NCI-H187 (cell line): Measurements from ENCODE around the gene GRAMD1C.
A peak's percentile ranks its signal among the peaks of the same experiment; 100 is the strongest.
"Not testable (repeated sequence)": the region's sequence is repeated elsewhere in the genome, so short reads cannot be mapped to it uniquely, and the experiment has no call there.

Experiments used
- DNase-seq, 2 experiments: peaks; one replicate each; lab custom pipeline; 2025; lab: John Stamatoyannopoulos, UW

The GRAMD1C gene

DNA sequence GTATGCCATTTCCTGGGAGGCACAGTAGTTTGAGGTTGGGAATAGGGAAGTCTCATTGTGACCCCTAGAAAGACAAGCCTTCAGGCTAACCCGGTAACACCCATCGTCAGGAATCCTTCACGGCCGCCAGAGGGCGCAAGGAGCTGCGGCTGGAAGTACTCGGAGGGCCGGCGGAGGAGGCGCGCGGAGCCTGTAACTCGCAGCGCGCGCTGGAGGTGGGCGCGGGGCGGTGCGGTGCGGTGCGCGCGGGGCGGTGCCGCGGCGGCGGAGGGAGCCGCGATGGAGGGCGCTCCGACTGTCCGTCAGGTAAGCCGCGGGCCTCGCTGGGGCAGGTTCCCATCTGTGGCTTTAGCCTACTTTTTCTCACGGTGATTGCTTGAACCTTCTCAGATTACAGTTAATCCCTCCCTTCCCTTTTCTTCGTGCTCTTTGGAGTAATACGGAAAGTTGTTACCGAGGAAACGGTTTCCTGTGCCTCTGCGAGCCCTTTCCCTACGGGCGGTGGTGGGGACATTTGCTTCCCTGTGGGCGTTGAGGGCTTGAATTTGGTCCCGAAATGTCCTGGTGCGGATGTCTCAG, at the start of gene GRAMD1C:
TSS of gene GRAMD1C (plus strand) at position 158 of the 579 bp plus-strand sequence. CDS start at position 280, 122 bp downstream.
- peak; percentile 18 to 65 for DNase-seq

- no peak for DNase-seq
Measured at GRCh38 chr3:113791381-113791780, 47.2 kb upstream of the GRAMD1C start.

DNA sequence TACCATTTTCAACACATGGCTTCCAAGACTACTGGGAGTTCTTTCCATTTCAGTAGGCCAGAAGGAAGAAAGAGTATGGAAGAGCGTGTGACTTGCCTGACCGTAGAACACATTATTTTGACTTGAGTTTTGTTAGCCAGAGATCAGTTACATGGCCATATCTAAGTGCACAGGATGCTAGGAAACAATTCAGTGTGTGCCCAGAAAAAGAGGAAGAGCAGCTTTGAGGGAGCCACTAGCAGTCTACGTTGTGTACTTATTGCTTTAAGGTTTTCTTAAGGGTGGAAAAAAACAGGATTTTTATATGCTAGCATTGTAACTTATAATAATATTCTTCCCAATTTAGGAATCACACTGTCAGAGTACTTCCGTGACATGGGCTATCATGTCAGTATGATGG, 44.1 kb upstream of the GRAMD1C start:
- DNase-seq: no peak

DNA sequence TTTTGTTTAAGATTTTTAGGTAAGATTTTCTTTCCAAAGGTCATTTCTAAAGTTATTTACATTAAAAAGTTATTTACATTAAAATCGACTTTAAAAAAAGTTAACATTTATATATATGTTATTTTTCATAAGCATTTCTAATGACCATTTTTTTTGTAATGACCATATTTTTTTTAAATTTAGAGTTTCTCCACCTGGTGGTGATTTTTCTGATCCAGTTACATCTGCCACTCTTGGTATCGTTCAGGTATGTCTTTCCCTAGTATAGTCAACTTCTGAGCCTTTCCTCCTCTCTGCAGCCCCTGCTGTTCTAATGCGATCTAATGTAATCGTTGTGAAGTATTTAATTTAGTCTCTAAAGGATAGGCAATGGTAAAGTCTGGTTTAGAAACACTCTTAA, 42.9 kb upstream of the GRAMD1C start:
- DNase-seq: no peak

DNA sequence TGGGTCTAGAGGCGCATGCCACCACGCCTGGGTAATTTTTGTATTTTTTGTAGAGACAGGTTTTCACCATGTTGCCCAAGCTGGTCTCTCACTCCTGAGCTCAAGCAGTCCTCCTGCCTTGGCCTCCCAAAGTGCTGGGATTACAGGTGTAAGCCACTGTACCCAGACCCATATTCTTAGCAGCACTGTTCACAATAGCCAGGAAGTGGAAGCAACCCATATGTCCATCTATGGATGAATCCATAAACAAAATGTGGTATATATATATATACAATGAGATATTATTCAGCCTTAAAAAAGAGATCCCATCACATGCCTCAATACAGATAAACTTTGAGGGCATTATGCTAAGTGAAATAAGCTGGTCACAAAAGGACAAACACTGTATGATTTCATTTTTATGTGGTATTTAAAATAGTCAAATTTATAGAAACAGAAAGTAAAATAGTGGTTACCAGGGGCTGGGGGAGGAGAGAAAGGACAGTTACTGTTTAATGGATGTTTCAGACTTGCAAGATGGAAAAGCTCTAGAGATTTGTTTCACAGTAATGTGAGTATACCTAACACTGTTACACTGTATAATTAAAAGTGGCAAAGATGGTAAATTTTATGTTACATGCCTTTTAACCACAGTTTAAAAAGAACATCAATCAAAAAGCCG, 35.7 kb upstream of the GRAMD1C start:
- no peak for DNase-seq

- DNase-seq: no peak
Measured at GRCh38 chr3:113804661-113805060, 33.9 kb upstream of the GRAMD1C start.

- no peak for DNase-seq
Measured at GRCh38 chr3:113805249-113805648, 33.3 kb upstream of the GRAMD1C start.

DNA sequence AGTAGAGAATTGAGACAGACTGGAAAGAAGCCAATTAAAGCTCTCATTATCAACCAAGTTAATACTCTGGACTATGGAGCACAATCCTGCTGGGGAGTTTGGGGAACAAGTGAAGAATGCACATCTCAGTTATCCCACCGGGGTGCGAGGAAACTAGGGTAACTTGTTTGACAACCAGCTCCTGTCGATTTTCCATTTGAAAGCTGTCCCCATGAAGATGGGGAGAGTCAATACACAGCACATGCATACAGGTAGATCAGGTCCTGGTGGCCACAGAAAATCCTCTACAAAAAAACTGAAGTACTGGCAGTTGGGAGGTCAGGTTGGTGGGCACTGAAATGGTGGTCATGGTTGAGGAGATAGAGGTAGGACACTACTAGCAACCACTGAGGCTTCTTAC, 25.7 kb upstream of the GRAMD1C start:
- DNase-seq: no peak

GRCh38 chr3:113819866-113820265, 18.7 kb upstream of the GRAMD1C start:
- no peak for DNase-seq

DNA sequence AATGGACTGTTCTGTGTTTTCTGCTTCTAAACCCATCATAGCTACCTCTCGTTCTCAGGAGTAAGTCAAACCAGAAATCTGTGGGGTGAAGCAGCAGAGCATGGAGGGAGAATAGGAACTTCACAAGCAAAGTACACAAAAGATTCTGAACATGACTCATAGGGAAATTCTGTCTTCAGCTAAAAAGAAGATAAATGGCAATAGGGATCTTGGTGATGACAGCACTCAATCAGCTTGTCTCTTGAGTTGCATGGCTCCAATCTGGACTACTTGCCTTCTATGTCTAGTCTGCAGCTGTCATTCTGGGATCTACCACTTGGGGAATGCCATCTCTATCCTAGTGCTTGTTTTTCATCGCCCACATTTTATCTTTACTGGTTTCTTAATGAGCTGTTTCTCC, 13.5 kb upstream of the GRAMD1C start:
- no peak for DNase-seq

GRCh38 chr3:113828600-113828999, 10.0 kb upstream of the GRAMD1C start:
- DNase-seq: no peak

DNA sequence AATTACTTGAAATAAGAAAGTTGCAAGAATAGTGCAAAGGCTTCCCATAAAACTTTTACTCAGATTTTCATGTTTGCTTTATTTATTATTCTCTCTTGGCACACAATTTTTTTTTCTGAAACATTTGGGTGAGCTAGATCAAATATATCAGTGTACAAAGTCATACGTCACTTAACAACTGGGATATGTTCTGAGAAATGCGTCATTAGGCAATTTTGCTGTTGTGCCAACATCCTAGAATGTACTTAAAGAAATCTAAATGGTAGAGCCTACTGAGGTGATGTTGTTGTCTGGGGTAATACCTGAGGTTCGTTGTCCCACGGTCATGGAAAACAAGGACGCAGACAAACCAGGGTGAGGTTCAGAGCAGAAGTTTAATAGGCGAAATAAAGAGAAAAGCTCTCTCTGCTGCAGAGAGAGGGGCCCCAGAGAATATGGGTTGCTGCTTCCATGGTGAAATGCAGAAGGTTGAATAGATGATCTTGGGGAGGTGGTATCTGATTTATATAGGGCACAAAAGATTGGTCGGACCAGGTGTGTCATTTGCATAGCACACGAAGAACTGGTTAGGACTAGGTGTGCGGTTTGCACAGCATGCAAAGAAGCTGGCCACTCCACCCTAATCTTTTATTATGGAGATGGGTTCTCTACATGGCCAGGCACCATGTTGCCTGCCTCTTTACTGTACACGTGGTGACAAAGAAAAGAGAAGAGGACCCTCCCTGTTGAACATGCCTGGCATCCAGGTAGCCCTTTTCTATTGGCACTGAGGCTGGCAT, 8.8 kb upstream of the GRAMD1C start:
- no peak for DNase-seq

DNA sequence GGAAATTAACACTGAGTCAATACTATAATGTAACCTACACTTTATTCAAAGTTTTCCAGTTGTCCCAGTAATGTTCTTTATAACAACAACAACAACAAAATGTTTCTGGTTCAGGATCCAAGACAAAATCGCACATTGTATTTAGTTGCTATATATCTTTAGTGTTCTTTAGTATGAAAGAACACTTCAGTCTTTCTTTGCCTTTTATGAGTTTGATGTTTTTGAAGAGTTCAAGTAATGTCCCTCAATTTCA, 7.6 kb upstream of the GRAMD1C start:
- DNase-seq: no peak

GRCh38 chr3:113832477-113833164, 6.0 kb upstream of the GRAMD1C start:
- DNase-seq: no peak

GRCh38 chr3:113834983-113835382, 3.6 kb upstream of the GRAMD1C start:
- DNase-seq: no peak

DNA sequence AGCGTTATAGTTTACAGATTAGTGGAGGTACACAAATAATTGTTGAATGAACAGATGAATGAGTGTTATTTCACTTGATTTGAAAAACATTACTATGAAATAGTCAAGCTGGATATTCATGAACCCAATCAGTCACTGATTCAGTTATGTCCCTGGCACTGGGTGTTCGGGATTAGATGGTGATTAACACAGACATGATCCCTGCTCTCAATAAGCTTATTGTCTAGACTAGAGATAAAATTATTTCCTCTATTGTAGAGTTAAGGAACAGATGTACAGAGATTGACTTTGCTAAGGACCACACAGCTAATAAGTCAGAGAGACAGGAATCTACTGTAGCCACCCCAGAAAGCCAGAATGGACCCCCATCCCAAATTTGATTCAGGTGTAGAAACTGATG, 963 bp downstream of the GRAMD1C start:
- DNase-seq: no peak

- no peak for DNase-seq
Measured at GRCh38 chr3:113844622-113845222, 6.1 kb downstream of the GRAMD1C start.

GRCh38 chr3:113847247-113847646, 8.7 kb downstream of the GRAMD1C start:
- no peak for DNase-seq

- DNase-seq: no peak
Measured at GRCh38 chr3:113847664-113848461, 9.3 kb downstream of the GRAMD1C start.

DNA sequence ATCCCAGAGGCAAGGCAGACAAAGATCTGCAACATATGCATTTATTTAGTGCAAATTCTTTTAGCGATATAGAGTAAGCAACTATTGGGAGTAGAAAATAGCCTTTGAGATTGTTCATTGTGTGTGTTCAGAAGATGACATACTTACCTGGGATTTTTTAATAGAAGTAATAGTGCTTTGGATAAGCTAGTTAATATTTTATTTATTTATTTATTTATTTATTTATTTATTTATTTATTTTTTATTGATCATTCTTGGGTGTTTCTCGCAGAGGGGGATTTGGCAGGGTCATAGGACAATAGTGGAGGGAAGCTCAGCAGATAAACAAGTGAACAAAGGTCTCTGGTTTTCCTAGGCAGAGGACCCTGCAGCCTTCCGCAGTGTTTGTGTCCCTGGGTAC, 10.5 kb downstream of the GRAMD1C start:
- DNase-seq: not testable (repeated sequence)

DNA sequence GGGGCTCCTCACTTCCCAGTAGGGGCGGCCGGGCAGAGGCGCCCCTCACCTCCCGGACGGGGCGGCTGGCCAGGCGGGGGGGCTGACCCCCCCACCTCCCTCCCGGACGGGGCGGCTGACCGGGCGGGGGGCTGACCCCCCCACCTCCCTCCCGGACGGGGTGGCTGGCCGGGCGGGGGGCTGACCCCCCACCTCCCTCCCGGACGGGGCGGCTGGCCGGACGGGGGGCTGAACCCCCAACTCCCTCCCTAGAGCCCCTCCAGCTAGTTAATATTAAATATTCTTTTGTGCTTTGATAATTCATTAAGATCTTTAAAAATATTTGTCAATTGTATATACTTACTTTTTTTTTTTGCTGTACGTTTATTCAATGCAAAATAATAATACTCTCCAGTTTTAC, 11.3 kb downstream of the GRAMD1C start:
- DNase-seq: not testable (repeated sequence)

DNA sequence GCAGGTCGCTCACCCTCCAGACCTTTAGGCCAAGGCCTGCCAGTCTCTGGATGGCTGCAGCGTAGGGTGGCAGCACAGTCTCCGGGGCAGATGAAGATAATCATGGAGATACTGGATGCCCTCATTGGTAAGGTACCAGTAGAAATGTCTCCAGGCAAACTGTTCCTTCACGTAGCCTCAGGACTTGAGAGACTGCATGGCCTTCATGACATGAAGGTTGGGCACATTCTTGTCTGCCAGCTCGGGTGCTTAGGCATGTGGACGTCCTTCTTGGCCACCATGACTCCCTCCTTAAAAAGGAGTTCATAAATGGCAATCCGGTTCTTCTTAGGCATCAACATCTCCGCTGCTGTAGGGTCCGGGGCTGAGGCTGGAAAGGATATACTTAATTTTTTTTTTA, 11.8 kb downstream of the GRAMD1C start:
- not testable (repeated sequence) for DNase-seq
